Panc1 (cell line): ENCODE data around the gene POU2AF3. TPM values are rescaled to one million over a fixed set of nuclear protein-coding genes. Genes with fewer than 3 reads are reported as not detected.
A peak's percentile ranks its signal among the peaks of the same experiment; 100 is the strongest.

ENCODE experiments used
- ATAC-seq: fragments of 200-7000 bp; cut with Tn5 transposase; 2 replicates; pipeline ENCODE4 v1.9.1; 2020; ENCODE audit warnings: mild to moderate bottlenecking, moderate library complexity
- Bru-seq: library from RNA; stranded (reverse); fragments of 400-500 nt; gene quantifications from one replicate; lab custom pipeline; 2021; lab: Mats Ljungman, UMichigan
- BruChase-seq, 2 experiments: library from RNA; stranded (reverse); fragments of 400-500 nt; gene quantifications; one replicate each; lab custom pipeline; 2021; lab: Mats Ljungman, UMichigan
- BruUV-seq: library from RNA; stranded (reverse); fragments of 400-500 nt; replicated peaks from 2 replicates; lab custom pipeline; 2021; lab: Mats Ljungman, UMichigan
- CTCF ChIA-PET: fragments of 300-600 bp; sonication (Branson Sonifier 250); formaldehyde crosslinking; loops from one replicate; lab custom pipeline; 2022; ENCODE audit warnings: antibody characterized with exemption; lab: Charles Lee
- POLR2A ChIA-PET: fragments of 300-600 bp; sonication (Branson Sonifier 250); formaldehyde crosslinking; loops from one replicate; lab custom pipeline; 2022; ENCODE audit warnings: antibody characterized with exemption; lab: Charles Lee
- DNase-seq: peaks from one replicate; pipeline ENCODE4 v3.0.0-alpha.2; 2010; ENCODE audit warnings: low read depth, low spot score
- H3K27ac ChIP-seq: 2 replicates; pipeline ENCODE4 v1.5.1; 2011; ENCODE audit warnings: mild to moderate bottlenecking, low read length, inconsistent platforms
- H3K27me3 ChIP-seq: fragments of 200-500 bp; sonication (Bioruptor generic); 2 replicates; pipeline ENCODE4 v1.6.0; 2014; ENCODE audit warnings: low read length, inconsistent platforms; ENCODE audit not compliant: control insufficient read depth, insufficient read depth
- H3K36me3 ChIP-seq: fragments of 200-500 bp; sonication (Bioruptor generic); 2 replicates; pipeline ENCODE4 v1.5.1; 2014; ENCODE audit warnings: inconsistent platforms, mild to moderate bottlenecking, low read length, moderate library complexity; ENCODE audit not compliant: control insufficient read depth, insufficient read depth
- H3K4me1 ChIP-seq: 2 replicates; pipeline ENCODE4 v1.5.1; 2011; ENCODE audit warnings: inconsistent platforms, mild to moderate bottlenecking, low read length, moderate library complexity; ENCODE audit not compliant: control insufficient read depth, insufficient read depth
- H3K4me3 ChIP-seq, 2 experiments: 2 replicates each; pipeline ENCODE4 v1.5.1; 2011 to 2012; ENCODE audit warnings: low read depth in 2 of 2, low read length in 2 of 2, mild to moderate bottlenecking in 2 of 2, inconsistent platforms in 1 of 2, moderate library complexity in 1 of 2
- H3K9me3 ChIP-seq: fragments of 200-500 bp; sonication (Bioruptor generic); 2 replicates; pipeline ENCODE4 v1.5.1; 2014; ENCODE audit warnings: low read depth, mild to moderate bottlenecking, inconsistent platforms, low read length, moderate library complexity; ENCODE audit not compliant: control insufficient read depth, insufficient read depth
- CTCF ChIP-seq: fragments of 450-650 bp; IDR thresholded peaks from 2 replicates; pipeline ENCODE4 v1.5.1; 2017; ENCODE audit warnings: mild to moderate bottlenecking
- POLR2AphosphoS5 ChIP-seq: IDR thresholded peaks from 2 replicates; pipeline ENCODE4 v1.6.1; 2012; ENCODE audit warnings: mild to moderate bottlenecking, low read depth, low read length, moderate library complexity
- REST ChIP-seq, 2 experiments: IDR thresholded peaks; 2 replicates each; pipeline ENCODE4 v1.6.1; 2011 to 2012; ENCODE audit warnings: low read depth in 2 of 2, control low read depth in 1 of 2, low read length in 1 of 2, mild to moderate bottlenecking in 1 of 2, moderate library complexity in 1 of 2; ENCODE audit not compliant: insufficient read depth in 1 of 2
- SIN3A ChIP-seq: IDR thresholded peaks from 2 replicates; pipeline ENCODE4 v1.6.1; 2012; ENCODE audit warnings: low read depth, mild to moderate bottlenecking, low read length, moderate library complexity, borderline replicate concordance; ENCODE audit not compliant: insufficient read depth
- TCF7L2 ChIP-seq: IDR thresholded peaks from 2 replicates; pipeline ENCODE4 v1.6.1; 2011; ENCODE audit warnings: mild to moderate bottlenecking, low read depth, low read length, inconsistent platforms
- in situ Hi-C: cut with HindIII; loops from 2 replicates; pipeline ENCODE4 v1.10.0; 2016; ENCODE audit warnings: low sequenced_read_pairs, low pct_unique_long_range_greater_than_20kb
- intact Hi-C: fragments of 100-400 bp; cut with micrococcal nuclease; formaldehyde crosslinking; loops from one replicate; pipeline ENCODE4 v1.10.0; 2022; ENCODE audit not compliant: unreplicated experiment
- long read RNA-seq: library from polyadenylated mRNA; unstranded; transcript quantifications from one replicate; pipeline ENCODE4 v2.0.0, GENCODE V29; 2021; ENCODE audit not compliant: unreplicated experiment
- polyA plus RNA-seq: library from polyadenylated mRNA; unstranded; fragments of >200 nt; gene quantifications from one replicate; pipeline ENCODE4 v1.2.1, GENCODE V29; 2012; ENCODE audit warnings: missing spikeins; ENCODE audit not compliant: insufficient read length
- total RNA-seq: library from RNA; stranded (reverse); gene quantifications from one replicate; pipeline ENCODE4 v1.2.1, GENCODE V29; 2021; ENCODE audit not compliant: unreplicated experiment

The POU2AF3 gene
- total RNA-seq (0.64 TPM), Bru-seq, nascent RNA (percentile 27 among the genes with signal in this experiment), BruChase-seq, experiment 1, labeled RNA remaining after a 2-hour chase (percentile 33 among the genes with signal in this experiment), BruChase-seq, experiment 2, labeled RNA remaining after a 6-hour chase (percentile 31 among the genes with signal in this experiment)
- 0.50 TPM for polyA plus RNA-seq
- long read RNA-seq, partial matches to known transcripts: 2 of 3 reads
- long read RNA-seq, other reads (novel, unspliced or antisense): 1 of 3 reads

GRCh38 chr11:111298413-111299100 is at the start of gene POU2AF3:
TSS of gene POU2AF3 (plus strand) at chr11:111298546. CDS start at chr11:111298582, 36 bp downstream.
- ChIA-PET CTCF (no interaction called here), POLR2A (no interaction called here)
- intact Hi-C loops: no loop called here
- Histone ChIP-seq H3K36me3 (no peaks in the 10 kb centered on the region), H3K4me1 (no peaks in the 10 kb centered on the region), H3K4me3 (peak within 1 kb of the TSS; percentile 31 to 45), H3K27ac (no peak within 1 kb of the TSS), H3K27me3 (peaks cover 15% of the 10 kb centered on the region), H3K9me3 (no peaks in the 10 kb centered on the region)
- peak; percentile 18 for ATAC-seq
- no TSS peak for BruUV-seq
- in situ Hi-C loops: no loop called here
- DNase-seq: no peak
- TF ChIP-seq TCF7L2 (no peak), REST (IDR thresholded peaks at IDR 0.05; ENCODE audit: insufficient read depth in 1 of 2, low read depth in 2 of 2, low read length in 1 of 2) (no peak), SIN3A (no peak), POLR2AphosphoS5 (no peak), CTCF (no peak)

GRCh38 chr11:111250936-111251335 is 47.4 kb upstream of the POU2AF3 start:
- Histone ChIP-seq H3K9me3 (no peaks in the 10 kb centered on the region), H3K4me1 (no peaks in the 10 kb centered on the region), H3K36me3 (no peaks in the 10 kb centered on the region), H3K27ac (no peak overlapping the region), H3K27me3 (peaks cover 35% of the 10 kb centered on the region), H3K4me3 (no peak overlapping the region)
- BruUV-seq: no TSS peak
- intact Hi-C loops: no loop called here
- in situ Hi-C loops: no loop called here
- TF ChIP-seq TCF7L2 (no peak), CTCF (no peak), REST (IDR thresholded peaks at IDR 0.05; ENCODE audit: insufficient read depth in 1 of 2, low read depth in 2 of 2, low read length in 1 of 2) (no peak), POLR2AphosphoS5 (no peak), SIN3A (no peak)
- DNase-seq (no peak), ATAC-seq (no peak)
- ChIA-PET CTCF (no interaction called here), POLR2A (no interaction called here)
